HG03095 (cell line): ENCODE data around the gene ATP6V0E2.

Source experiments
- ATAC-seq: cut with Tn5 transposase; IDR thresholded peaks from one replicate; pipeline ENCODE4 v1.9.1; 2021; ENCODE audit warnings: moderate library complexity; ENCODE audit not compliant: unreplicated experiment

ATP6V0E2 gene

DNA sequence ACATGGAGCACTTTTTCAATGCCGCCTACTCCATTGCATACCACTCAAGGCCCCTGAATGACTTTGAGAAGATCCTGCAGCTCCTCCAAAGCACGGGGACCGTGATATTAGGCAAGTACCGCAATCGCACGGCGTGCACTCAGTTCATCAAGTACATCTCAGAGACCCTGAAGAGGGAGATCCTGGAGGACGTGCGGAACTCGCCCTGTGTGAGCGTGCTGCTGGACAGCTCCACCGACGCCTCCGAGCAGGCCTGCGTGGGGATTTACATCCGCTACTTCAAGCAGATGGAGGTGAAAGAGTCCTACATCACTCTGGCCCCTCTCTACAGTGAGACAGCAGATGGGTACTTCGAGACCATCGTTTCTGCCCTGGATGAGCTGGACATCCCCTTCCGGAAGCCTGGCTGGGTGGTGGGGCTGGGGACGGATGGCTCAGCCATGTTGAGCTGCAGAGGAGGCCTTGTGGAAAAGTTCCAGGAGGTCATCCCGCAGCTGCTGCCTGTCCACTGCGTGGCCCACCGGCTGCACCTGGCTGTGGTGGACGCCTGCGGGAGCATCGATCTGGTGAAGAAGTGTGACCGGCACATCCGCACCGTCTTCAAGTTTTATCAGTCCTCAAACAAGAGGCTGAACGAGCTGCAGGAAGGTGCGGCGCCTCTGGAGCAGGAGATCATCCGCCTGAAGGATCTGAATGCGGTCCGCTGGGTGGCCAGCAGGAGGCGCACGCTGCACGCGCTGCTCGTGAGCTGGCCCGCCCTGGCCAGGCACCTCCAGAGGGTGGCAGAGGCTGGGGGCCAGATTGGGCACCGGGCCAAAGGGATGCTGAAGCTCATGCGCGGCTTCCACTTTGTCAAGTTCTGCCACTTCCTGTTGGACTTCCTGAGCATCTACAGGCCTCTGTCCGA, 12.7 kb upstream of the ATP6V0E2 start:
- ATAC-seq, result no peak

DNA sequence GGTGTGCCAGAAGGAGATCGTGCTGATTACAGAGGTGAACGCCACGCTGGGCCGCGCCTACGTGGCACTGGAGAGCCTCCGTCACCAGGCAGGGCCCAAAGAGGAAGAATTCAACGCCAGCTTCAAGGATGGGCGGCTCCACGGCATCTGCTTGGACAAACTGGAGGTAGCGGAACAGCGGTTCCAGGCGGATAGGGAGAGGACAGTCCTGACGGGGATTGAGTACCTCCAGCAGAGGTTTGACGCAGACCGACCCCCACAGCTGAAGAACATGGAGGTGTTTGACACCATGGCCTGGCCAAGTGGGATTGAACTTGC, 12.1 kb upstream of the ATP6V0E2 start:
- no peak for ATAC-seq

GRCh38 chr7:149862156-149862555, 11.6 kb upstream of the ATP6V0E2 start:
- no peak for ATAC-seq

DNA sequence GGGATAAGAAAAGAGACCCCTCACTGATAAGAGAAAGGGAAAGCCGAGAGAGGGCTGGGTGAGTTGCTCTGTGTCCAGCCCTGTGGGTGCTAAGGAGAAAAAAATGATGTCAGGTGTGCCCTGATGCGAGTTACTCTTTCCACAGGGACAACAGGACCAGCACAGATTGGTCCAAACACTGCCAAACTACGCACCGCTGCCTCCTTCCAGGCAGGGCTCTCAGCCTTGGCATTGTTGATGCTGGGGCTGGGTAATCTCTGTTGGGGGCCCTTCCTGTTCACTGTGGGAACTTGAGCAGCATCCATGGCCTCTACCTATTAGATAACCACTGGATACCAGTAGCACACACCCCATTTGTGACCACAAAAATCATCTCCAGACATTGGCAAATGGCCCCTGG, 10.3 kb upstream of the ATP6V0E2 start:
- no peak for ATAC-seq

GRCh38 chr7:149864023-149864422, 9.7 kb upstream of the ATP6V0E2 start:
- no peak for ATAC-seq

GRCh38 chr7:149864751-149865150, 9.0 kb upstream of the ATP6V0E2 start:
- no peak for ATAC-seq

DNA sequence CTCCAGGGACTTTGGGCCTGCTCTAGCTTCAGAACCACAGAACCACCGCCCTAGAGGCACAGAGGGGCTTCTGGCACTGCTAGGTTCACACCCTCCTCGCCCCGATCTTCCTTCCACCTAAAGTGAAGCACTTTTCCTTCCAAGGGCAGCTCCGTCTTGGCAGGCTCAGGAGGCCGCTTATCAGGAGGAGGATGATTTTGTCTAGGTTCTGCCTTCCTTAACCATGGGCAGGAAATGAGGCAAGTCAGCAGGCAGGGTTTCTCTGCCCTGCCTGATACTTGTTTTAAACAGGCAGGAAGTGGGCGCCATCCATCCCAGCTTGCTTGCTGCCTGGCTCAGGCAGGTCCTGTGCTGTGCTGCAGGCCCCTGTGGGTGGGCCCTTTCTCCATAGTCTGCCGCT, 8.3 kb upstream of the ATP6V0E2 start:
- no peak for ATAC-seq

GRCh38 chr7:149866139-149866778, 7.5 kb upstream of the ATP6V0E2 start:
- ATAC-seq, result no peak

DNA sequence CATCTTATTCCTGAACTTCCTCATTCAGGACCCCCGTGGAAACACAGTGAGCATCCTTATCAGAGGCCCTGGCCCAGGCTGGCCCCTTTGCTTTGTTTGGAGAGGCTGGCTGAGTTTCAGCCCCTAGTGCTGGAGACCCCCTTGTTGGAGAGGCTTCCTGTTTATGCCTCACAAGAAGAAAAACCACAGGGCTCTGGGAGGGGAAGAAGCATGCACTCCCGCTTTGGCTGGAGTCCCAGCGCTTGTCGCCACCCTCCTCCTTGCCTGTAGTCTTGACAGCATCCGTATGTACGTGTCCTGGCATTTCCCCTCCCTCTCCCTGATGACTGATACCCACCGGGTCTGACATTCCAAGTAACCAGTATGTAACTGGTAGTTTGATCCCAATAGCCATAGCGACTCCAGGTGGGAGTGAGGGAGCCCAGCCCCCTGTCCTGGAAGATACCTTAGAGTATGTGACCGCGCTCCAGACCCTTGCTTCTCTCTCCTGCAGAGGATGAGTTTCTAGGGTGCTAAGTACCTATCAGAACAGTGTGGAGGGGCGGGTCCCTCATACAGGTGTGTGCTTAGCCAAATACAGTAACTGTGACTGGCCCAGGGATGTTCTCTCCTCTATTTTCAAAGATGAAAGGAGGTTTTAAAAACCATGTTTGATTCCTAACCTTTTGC, 6.9 kb upstream of the ATP6V0E2 start:
- no peak for ATAC-seq

- ATAC-seq, result no peak
These were observed 5.8 kb upstream of the ATP6V0E2 start for GRCh38 chr7:149867762-149868622.

GRCh38 chr7:149868623-149869290, 5.0 kb upstream of the ATP6V0E2 start:
- no peak for ATAC-seq

- ATAC-seq, result no peak
These were observed 4.5 kb upstream of the ATP6V0E2 start for GRCh38 chr7:149869291-149869650.

DNA sequence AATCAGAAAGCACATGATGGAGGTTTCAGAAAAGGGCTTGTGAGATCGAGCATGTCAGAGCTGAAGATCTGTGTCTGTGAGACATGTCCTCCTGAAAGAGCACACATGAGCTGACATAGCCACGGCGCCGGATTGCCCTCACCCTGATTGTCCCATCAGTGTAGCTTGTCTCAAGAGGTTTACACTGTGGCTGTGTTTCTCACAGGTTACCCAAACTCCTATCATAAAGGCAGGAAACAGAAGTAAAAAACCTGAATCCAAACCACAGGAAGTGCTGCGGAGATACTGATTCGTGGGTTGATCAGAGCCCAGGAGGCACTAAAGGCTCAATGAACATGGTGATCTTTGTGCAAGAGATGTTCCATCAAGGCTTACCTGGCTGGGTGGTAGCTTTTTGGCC, 3.9 kb upstream of the ATP6V0E2 start:
- no peak for ATAC-seq

DNA sequence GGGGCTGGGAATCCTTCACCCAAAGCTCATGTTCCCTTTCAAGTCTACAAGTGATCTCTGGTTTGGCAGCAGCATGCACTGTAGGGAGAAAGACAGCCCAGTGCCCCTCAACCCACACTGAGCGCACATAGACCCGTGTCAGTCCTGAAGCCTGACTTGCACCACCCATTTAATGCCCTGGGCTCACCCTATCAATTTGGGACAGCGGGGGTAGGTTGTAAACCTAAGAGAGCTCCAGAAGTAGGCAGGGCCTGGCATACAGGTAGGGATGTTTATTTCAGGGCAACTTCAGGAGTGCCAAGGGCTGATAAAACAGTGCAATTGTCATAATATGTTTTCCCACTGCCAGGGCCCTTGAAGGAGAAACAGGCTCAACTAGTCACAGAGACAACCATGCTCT, 3.5 kb upstream of the ATP6V0E2 start:
- no peak for ATAC-seq

- no peak for ATAC-seq
These were observed 2.9 kb upstream of the ATP6V0E2 start for GRCh38 chr7:149870701-149871483.

DNA sequence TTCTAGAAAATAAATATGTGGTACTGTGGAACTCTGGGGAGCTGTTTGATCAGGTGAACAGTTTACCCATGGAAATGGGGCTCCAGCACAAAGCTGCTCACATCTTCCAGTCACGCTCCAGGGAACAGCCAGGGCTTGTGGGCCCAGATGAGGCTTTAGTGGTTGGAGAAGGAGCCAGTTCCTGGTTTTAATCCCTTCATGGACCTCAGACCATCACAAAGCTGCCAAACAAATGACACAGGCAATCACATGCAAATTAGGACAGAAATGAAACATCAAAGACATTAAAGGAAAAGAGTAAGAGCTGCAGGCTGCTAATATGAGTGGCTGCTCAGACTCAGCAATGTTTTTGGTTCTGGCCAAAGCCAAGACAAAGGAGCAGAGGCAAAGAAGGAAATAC, 2.2 kb upstream of the ATP6V0E2 start:
- no peak for ATAC-seq

- ATAC-seq, result no peak
These were observed 1.2 kb upstream of the ATP6V0E2 start for GRCh38 chr7:149872419-149873073.

DNA sequence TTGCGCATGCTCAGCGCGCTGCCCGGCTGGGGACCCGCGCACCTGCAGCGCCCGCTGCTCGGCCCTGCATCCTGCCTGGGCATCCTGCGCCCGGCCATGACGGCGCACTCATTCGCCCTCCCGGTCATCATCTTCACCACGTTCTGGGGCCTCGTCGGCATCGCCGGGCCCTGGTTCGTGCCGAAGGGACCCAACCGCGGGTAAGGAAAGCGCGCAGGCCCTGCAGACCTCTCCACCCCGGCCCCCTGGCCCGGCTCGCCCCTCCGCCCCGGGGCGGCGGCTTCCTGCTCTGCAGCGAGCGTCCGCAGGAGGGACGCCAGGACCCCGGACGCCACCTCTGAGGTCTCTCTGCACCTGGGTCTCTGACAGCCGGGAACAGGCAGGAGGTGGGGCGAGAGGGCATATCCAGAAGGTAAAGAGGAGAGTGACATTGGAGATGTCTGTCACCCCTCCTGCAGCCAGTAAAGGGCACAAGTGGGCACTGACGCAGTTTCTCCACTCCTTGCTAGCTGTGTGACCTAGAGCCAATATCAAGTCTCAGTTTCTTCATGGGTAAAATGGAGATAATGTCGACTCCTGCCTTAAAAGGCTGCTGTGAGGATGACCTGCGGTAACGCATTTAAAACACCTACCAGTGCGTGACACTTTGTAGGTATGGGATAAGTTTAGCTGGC, 338 bp downstream of the ATP6V0E2 start:
- peak; percentile 33 for ATAC-seq

DNA sequence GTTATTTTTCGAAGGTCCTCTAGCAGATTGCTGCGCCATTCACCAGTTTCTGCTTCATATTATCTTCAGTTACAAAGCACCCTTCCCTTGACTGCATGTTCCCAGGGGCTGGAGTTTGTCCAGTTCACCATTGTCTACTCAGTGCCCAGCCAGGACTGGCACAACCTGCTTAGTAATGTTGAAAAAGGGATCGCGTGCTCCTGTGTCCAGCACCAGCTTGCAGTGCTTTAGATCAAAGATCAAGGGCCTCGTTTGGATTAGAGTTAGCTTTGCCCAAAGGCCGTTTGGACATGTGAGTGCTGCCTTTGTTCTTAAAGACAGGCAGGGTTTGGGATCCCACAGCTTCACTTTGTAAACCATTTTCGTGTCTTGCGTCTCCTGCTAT, 867 bp downstream of the ATP6V0E2 start:
- no peak for ATAC-seq
